Parathyroid adenoma (tissue), 2 donors: Measurements from ENCODE around the gene CELA2B.
"Not testable (repeated sequence)": the region's sequence is repeated elsewhere in the genome, so short reads cannot be mapped to it uniquely, and the experiment has no call there.

Experiments
- H2AFZ ChIP-seq: fragments of 300-600 bp; sonication (generic); one replicate; pipeline ENCODE4 v1.7.0; 2017; ENCODE audit warnings: antibody characterized with exemption, mild to moderate bottlenecking
- H3K27ac ChIP-seq: fragments of 300-600 bp; sonication (generic); one replicate; pipeline ENCODE4 v1.7.0; 2017
- H3K27me3 ChIP-seq: fragments of 300-600 bp; sonication (generic); one replicate; pipeline ENCODE4 v1.7.0; 2017; ENCODE audit warnings: low read length; ENCODE audit not compliant: control insufficient read depth, insufficient read depth
- H3K36me3 ChIP-seq: fragments of 300-600 bp; sonication (generic); one replicate; pipeline ENCODE4 v1.7.0; 2017; ENCODE audit warnings: low read length; ENCODE audit not compliant: control insufficient read depth, insufficient read depth
- H3K4me1 ChIP-seq: fragments of 300-600 bp; sonication (generic); one replicate; pipeline ENCODE4 v1.7.0; 2017; ENCODE audit warnings: control low read depth
- H3K4me2 ChIP-seq: fragments of 300-600 bp; sonication (generic); one replicate; pipeline ENCODE4 v1.7.0; 2017; ENCODE audit warnings: low read length
- H3K4me3 ChIP-seq: fragments of 300-600 bp; sonication (generic); one replicate; pipeline ENCODE4 v1.7.0; 2017; ENCODE audit warnings: low read depth, low read length
- H3K79me2 ChIP-seq: fragments of 300-600 bp; sonication (generic); one replicate; pipeline ENCODE4 v1.7.0; 2017; ENCODE audit warnings: control low read depth
- H3K9ac ChIP-seq: fragments of 300-600 bp; sonication (generic); one replicate; pipeline ENCODE4 v1.7.0; 2017; ENCODE audit warnings: mild to moderate bottlenecking
- H3K9me3 ChIP-seq: fragments of 300-600 bp; sonication (generic); one replicate; pipeline ENCODE4 v1.7.0; 2017; ENCODE audit warnings: low read length; ENCODE audit not compliant: control insufficient read depth
- CTCF ChIP-seq: fragments of 300-600 bp; sonication (generic); IDR thresholded peaks from one replicate; pipeline ENCODE4 v1.7.0; 2017; ENCODE audit warnings: antibody characterized with exemption, mild to moderate bottlenecking
- donor health status: primary hyperparathyroidism.

The CELA2B gene

GRCh38 chr1:15476927-15477326 lies 1.0 kb downstream of the CELA2B start:
- no peak overlapping the region for H3K4me2 ChIP-seq
- no peaks in the 10 kb centered on the region for H3K9me3 ChIP-seq
- H3K4me3 ChIP-seq, result no peak overlapping the region
- no peak for TF ChIP-seq CTCF
- H3K9ac ChIP-seq, result no peak overlapping the region
- no peaks in the 10 kb centered on the region for H3K36me3 ChIP-seq
- no peak overlapping the region for H2AFZ ChIP-seq
- no peaks in the 10 kb centered on the region for H3K4me1 ChIP-seq
- H3K27me3 ChIP-seq, result no peaks in the 10 kb centered on the region
- H3K79me2 ChIP-seq, result no peaks in the 10 kb centered on the region
- H3K27ac ChIP-seq, result no peak overlapping the region

- H3K9ac ChIP-seq, result no peak overlapping the region
- H3K4me2 ChIP-seq, result no peak overlapping the region
- H2AFZ ChIP-seq, result no peak overlapping the region
- H3K36me3 ChIP-seq, result no peaks in the 10 kb centered on the region
- no peak overlapping the region for H3K27ac ChIP-seq
- H3K9me3 ChIP-seq, result no peaks in the 10 kb centered on the region
- no peak overlapping the region for H3K4me3 ChIP-seq
- no peaks in the 10 kb centered on the region for H3K79me2 ChIP-seq
- no peak for TF ChIP-seq CTCF
- no peaks in the 10 kb centered on the region for H3K27me3 ChIP-seq
- no peaks in the 10 kb centered on the region for H3K4me1 ChIP-seq
Measured at GRCh38 chr1:15477646-15478212, 1.8 kb downstream of the CELA2B start.

GRCh38 chr1:15479654-15480347 lies 3.9 kb downstream of the CELA2B start:
- Histone ChIP-seq H3K79me2 (no peaks in the 10 kb centered on the region), H3K9me3 (no peaks in the 10 kb centered on the region), H3K36me3 (no peaks in the 10 kb centered on the region), H3K27me3 (no peaks in the 10 kb centered on the region), H3K4me1 (no peaks in the 10 kb centered on the region), H2AFZ (no peak overlapping the region), H3K4me3 (no peak overlapping the region), H3K9ac (no peak overlapping the region), H3K4me2 (no peak overlapping the region), H3K27ac (no peak overlapping the region)
- TF ChIP-seq CTCF, result no peak

- H3K27ac ChIP-seq, H3K4me3 ChIP-seq, H3K27me3 ChIP-seq, H3K36me3 ChIP-seq, H3K4me1 ChIP-seq, H3K79me2 ChIP-seq, H3K4me2 ChIP-seq, H2AFZ ChIP-seq, H3K9me3 ChIP-seq, H3K9ac ChIP-seq: not testable (repeated sequence)
Measured at GRCh38 chr1:15482455-15482854, 6.6 kb downstream of the CELA2B start.

- not testable (repeated sequence) for H3K27me3 ChIP-seq, H3K27ac ChIP-seq, H2AFZ ChIP-seq, H3K36me3 ChIP-seq, H3K4me2 ChIP-seq, H3K4me3 ChIP-seq, H3K9me3 ChIP-seq, H3K79me2 ChIP-seq, H3K9ac ChIP-seq, H3K4me1 ChIP-seq
Measured at GRCh38 chr1:15482983-15483543, 7.2 kb downstream of the CELA2B start.
